Adrenal gland (tissue), 12 donors: ENCODE results near the gene UTP11. TPM values are rescaled to one million over a fixed set of nuclear protein-coding genes. Genes with fewer than 3 reads are reported as not detected.
A peak's percentile ranks its signal among the peaks of the same experiment; 100 is the strongest.

ENCODE experiments used
- DNase-seq, 7 donors: peaks; one replicate each; pipeline ENCODE4 v3.0.0-alpha.2; 2019 to 2020
- H3K27ac ChIP-seq, 5 donors: fragments of 200-600 bp; sonication (generic) in 4 of 5; 1 replicate in 3 of 5; 2 replicates in 2 of 5; pipeline versions ENCODE4 v1.5.1 to v1.8.0; 2016 to 2020; ENCODE audit warnings: mild to moderate bottlenecking in 1 of 5
- H3K27me3 ChIP-seq: fragments of 200-600 bp; 2 replicates; pipeline ENCODE4 v1.8.0; 2021
- H3K36me3 ChIP-seq, 2 donors: fragments of 200-600 bp; replicated peaks in 1 of 2; 1 replicate in 1 of 2; 2 replicates in 1 of 2; pipeline versions ENCODE4 v1.5.1 to v1.8.0; 2018 to 2022
- H3K4me1 ChIP-seq, 2 donors: fragments of 200-600 bp; replicated peaks in 1 of 2; 1 replicate in 1 of 2; 2 replicates in 1 of 2; pipeline versions ENCODE4 v1.5.1 to v1.8.0; 2018 to 2021
- H3K4me3 ChIP-seq, 4 donors: fragments of 200-600 bp; sonication (generic) in 3 of 4; one replicate each; pipeline ENCODE4 v1.5.1; 2016 to 2018
- H3K9me3 ChIP-seq, 3 donors: fragments of 200-600 bp; sonication (generic) in 1 of 3; replicated peaks in 1 of 3; 1 replicate in 2 of 3; 2 replicates in 1 of 3; pipeline versions ENCODE4 v1.5.1 to v1.8.0; 2016 to 2021
- CTCF ChIP-seq, 6 experiments: fragments of 450-650 bp in 4 of 6; fragments of 200-600 bp in 2 of 6; sonication (generic) in 1 of 6; IDR thresholded peaks; 1 replicate in 5 of 6; 2 replicates in 1 of 6; pipeline versions ENCODE4 v1.5.1 to v1.8.0; 2016 to 2021; ENCODE audit warnings: antibody characterized with exemption in 6 of 6, mild to moderate bottlenecking in 2 of 6, moderate library complexity in 1 of 6
- POLR2A ChIP-seq, 2 donors: fragments of 450-650 bp; IDR thresholded peaks; one replicate each; pipeline ENCODE4 v1.6.1; 2017; ENCODE audit warnings: antibody characterized with exemption in 2 of 2, mild to moderate bottlenecking in 2 of 2, moderate library complexity in 1 of 2
- WGBS, 4 donors: extraction: QIAGEN DNeasy Blood & Tissue Kit in 2 of 4; methylation state at CpG; one replicate each; pipeline versions ENCODE4 v1.1.5 to v1.1.7; 2013 to 2017; 5-methylcytosine and 5-hydroxymethylcytosine counted together
- intact Hi-C, 2 donors: fragments of 100-400 bp; cut with DNase I; formaldehyde crosslinking; loops; one replicate each; pipeline versions ENCODE4 v1.14.1 to v1.15.0; 2022 to 2023
- polyA plus RNA-seq, 3 donors: library from polyadenylated mRNA; stranded (reverse); fragments of 200-250 nt in 2 of 3; fragments of 350-450 nt in 1 of 3; fragmentation: Illumina TruSeq in 1 of 3; extraction: RNeasy Lipid Tissue Mini Kit (QIAGEN cat#74804) in 1 of 3; gene quantifications; one replicate each; pipeline ENCODE4 v1.2.3, GENCODE V29; 2013 to 2014
- total RNA-seq, 9 donors: library from RNA; depleted of rRNA in 4 of 9; stranded (reverse); fragments of >200 nt in 4 of 9; fragments of 120-200 nt in 1 of 9; fragmentation: NEBNext Ultra II Directional in 1 of 9; extraction: Animal tissue kit (Norgen Biotek cat#: 25700) in 1 of 9; gene quantifications; one replicate each; pipeline versions ENCODE4 v1.1.0 to v1.2.4, GENCODE V29; 2013 to 2023
- donor health status: healthy with polysubstance abuse.
- donor health status: Bipolar disorder and iron deficiency.
- donor health status: DM: yes; HTN: yes; CAD: no.
- donor health status: DM: no; HTN: no; CAD: no.
- donor health status: DM: no; HTN: no; CAD: no.
- donor health status: DM: yes; HTN: yes; CAD: no.

UTP11 gene
- total and polyA plus RNA-seq, 12 donors, result 16.0 to 133 (median 37.4) TPM

- Histone ChIP-seq H3K27me3 (no peaks in the 10 kb centered on the region), H3K27ac (peak overlapping the region in 1 of 5 donors; percentile 29), H3K4me3 (no peak overlapping the region), H3K36me3 (peaks cover 0 to 44% of the 10 kb centered on the region in 2 donors), H3K9me3 (no peaks in the 10 kb centered on the region), H3K4me1 (peaks cover 32 to 36% of the 10 kb centered on the region in 2 donors)
- intact Hi-C loops, result loop anchor here (5.0 to 10.0 kb wide), 3 partner anchors 558 to 808 kb away; no protein-coding TSS in a partner anchor
- DNase-seq, result peak; percentile 75 to 90 (median 85)
- TF ChIP-seq POLR2A (IDR thresholded peaks at IDR 0.05) (no peak), CTCF (IDR thresholded peaks at IDR 0.05) (peak; percentile 62 to 88 (median 82))
- 59 to 64% (median 60%) methylated on average over 8 of the region's 8 CpGs for WGBS, 4 donors
Observed at GRCh38 chr1:38026592-38027200, 14.2 kb downstream of the UTP11 start.

- H3K4me1 ChIP-seq, result peaks cover 32 to 38% of the 10 kb centered on the region in 2 donors
- intact Hi-C loops, result loop anchor here (5.0 to 10.0 kb wide), 3 partner anchors 557 to 807 kb away; no protein-coding TSS in a partner anchor
- H3K27ac ChIP-seq, result no peak overlapping the region
- TF ChIP-seq POLR2A (IDR thresholded peaks at IDR 0.05) (no peak), CTCF (IDR thresholded peaks at IDR 0.05) (no peak)
- no peak overlapping the region for H3K4me3 ChIP-seq
- peak in 1 of 7 donors; percentile 40 for DNase-seq
- H3K9me3 ChIP-seq, result no peaks in the 10 kb centered on the region
- H3K36me3 ChIP-seq, result peaks cover 0 to 36% of the 10 kb centered on the region in 2 donors
- H3K27me3 ChIP-seq, result no peaks in the 10 kb centered on the region
- 87 to 90% (median 88%) methylated on average over 18 to 19 of the region's 19 CpGs for WGBS, 4 donors
Observed at GRCh38 chr1:38027201-38028104, 14.9 kb downstream of the UTP11 start.

- H3K27ac ChIP-seq, result peak overlapping the region in 3 of 5 donors; percentile 89 to 96 (median 94)
- no peaks in the 10 kb centered on the region for H3K9me3 ChIP-seq
- intact Hi-C loops, result loop anchor here (5.0 to 10.0 kb wide), 3 partner anchors 557 to 807 kb away; no protein-coding TSS in a partner anchor
- no peaks in the 10 kb centered on the region for H3K27me3 ChIP-seq
- WGBS, 4 donors, result 61 to 86% (median 72%) methylated on average over 3 of the region's 3 CpGs
- H3K4me1 ChIP-seq, result peaks cover 32 to 38% of the 10 kb centered on the region in 2 donors
- TF ChIP-seq POLR2A (IDR thresholded peaks at IDR 0.05) (no peak), CTCF (IDR thresholded peaks at IDR 0.05) (no peak)
- H3K36me3 ChIP-seq, result peaks cover 0 to 29% of the 10 kb centered on the region in 2 donors
- DNase-seq, result peak in 2 of 7 donors; percentile 21 to 22
- H3K4me3 ChIP-seq, result no peak overlapping the region
Observed at GRCh38 chr1:38028105-38028591, 15.6 kb downstream of the UTP11 start.

- intact Hi-C loops, result loop anchor here (5.0 to 10.0 kb wide), 3 partner anchors 556 to 806 kb away; no protein-coding TSS in a partner anchor
- 60 to 90% (median 78%) methylated on average over 1 to 2 of the region's 2 CpGs for WGBS, 4 donors
- Histone ChIP-seq H3K27ac (peak overlapping the region in 4 of 5 donors; percentile 83 to 96 (median 92)), H3K4me3 (no peak overlapping the region), H3K4me1 (peaks cover 32 to 38% of the 10 kb centered on the region in 2 donors), H3K27me3 (no peaks in the 10 kb centered on the region), H3K9me3 (no peaks in the 10 kb centered on the region), H3K36me3 (peaks cover 0 to 24% of the 10 kb centered on the region in 2 donors)
- TF ChIP-seq POLR2A (IDR thresholded peaks at IDR 0.05), result no peak
- no peak for TF ChIP-seq CTCF (IDR thresholded peaks at IDR 0.05)
- DNase-seq, result peak in 2 of 7 donors; percentile 17 to 19
Observed at GRCh38 chr1:38028671-38029070, 16.1 kb downstream of the UTP11 start.
